Upper lobe of left lung (tissue), 6 donors: ENCODE measurements around the gene ME3. TPM values are rescaled to one million over a fixed set of nuclear protein-coding genes. Genes with fewer than 3 reads are reported as not detected.
A peak's percentile ranks its signal among the peaks of the same experiment; 100 is the strongest.

Source experiments
- ATAC-seq, 2 donors: fragments of 200-7000 bp; cut with Tn5 transposase; one replicate each; pipeline ENCODE4 v1.9.1; 2022; ENCODE audit warnings: mild to moderate bottlenecking in 2 of 2, moderate library complexity in 2 of 2; ENCODE audit not compliant: low FRiP score in 2 of 2
- DNase-seq, 2 donors: peaks; one replicate each; pipeline ENCODE4 v3.0.0-alpha.2; 2019 to 2020
- H3K27ac ChIP-seq, 4 donors: fragments of 200-600 bp; sonication (generic); one replicate each; pipeline ENCODE4 v1.5.1; 2016 to 2019
- H3K27me3 ChIP-seq, 4 donors: fragments of 200-600 bp; sonication (generic); one replicate each; pipeline ENCODE4 v1.5.1; 2017 to 2019
- H3K36me3 ChIP-seq, 4 donors: fragments of 200-600 bp; sonication (generic); one replicate each; pipeline ENCODE4 v1.5.1; 2016 to 2019
- H3K4me1 ChIP-seq, 4 donors: fragments of 200-600 bp; sonication (generic); one replicate each; pipeline ENCODE4 v1.5.1; 2018 to 2019
- H3K4me3 ChIP-seq, 4 donors: fragments of 200-600 bp; sonication (generic); one replicate each; pipeline ENCODE4 v1.5.1; 2017 to 2019; ENCODE audit warnings: mild to moderate bottlenecking in 2 of 4, moderate library complexity in 1 of 4
- H3K9me3 ChIP-seq, 4 donors: fragments of 200-600 bp; sonication (generic); one replicate each; pipeline ENCODE4 v1.5.1; 2018 to 2019
- EP300 ChIP-seq, 4 donors: sonication (generic); formaldehyde crosslinking; IDR thresholded peaks; one replicate each; pipeline ENCODE4 v1.5.1; 2017; ENCODE audit warnings: antibody characterized with exemption in 4 of 4, control low read depth in 2 of 4
- POLR2A ChIP-seq, 4 donors: fragments of 450-650 bp; IDR thresholded peaks; one replicate each; pipeline ENCODE4 v1.5.1; 2016 to 2017; ENCODE audit warnings: antibody characterized with exemption in 4 of 4, mild to moderate bottlenecking in 2 of 4
- POLR2AphosphoS5 ChIP-seq, 2 donors: sonication (generic); formaldehyde crosslinking; IDR thresholded peaks; one replicate each; pipeline ENCODE4 v1.5.1; 2017; ENCODE audit warnings: antibody characterized with exemption in 2 of 2
- WGBS, 2 donors: methylation state at CpG; one replicate each; pipeline ENCODE4 v1.1.5; 2017 to 2018; 5-methylcytosine and 5-hydroxymethylcytosine counted together
- total RNA-seq, 6 donors: library from RNA; depleted of rRNA in 4 of 6; stranded (reverse); fragments of >200 nt in 4 of 6; gene quantifications; one replicate each; pipeline versions ENCODE4 v1.1.0 to v1.2.1, GENCODE V29; 2016 to 2021
- TF ChIP-seq, protein P1 (sequence below), 6 experiments: fragments of 450-650 bp in 4 of 6; fragments of 200-600 bp in 2 of 6; sonication (generic) in 2 of 6; IDR thresholded peaks; one replicate each; pipeline ENCODE4 v1.5.1; 2016 to 2019; ENCODE audit warnings: antibody characterized with exemption in 6 of 6
- donor health status: DM: no; HTN: no; CAD: no; lungs with moderate emphysema.
- donor health status: DM: no; HTN: yes; CAD: no; lungs with severe emphysema.

ME3 gene
- total RNA-seq, 6 donors from 2014 or later, result 19.5 to 56.6 (median 34.7) TPM

GRCh38 chr11:86702220-86702983 lies 30.0 kb upstream of the ME3 start:
- TF ChIP-seq POLR2AphosphoS5 (IDR thresholded peaks at IDR 0.05) (no peak), EP300 (IDR thresholded peaks at IDR 0.05) (no peak), POLR2A (IDR thresholded peaks at IDR 0.05) (no peak)
- TF ChIP-seq, protein P1, sequence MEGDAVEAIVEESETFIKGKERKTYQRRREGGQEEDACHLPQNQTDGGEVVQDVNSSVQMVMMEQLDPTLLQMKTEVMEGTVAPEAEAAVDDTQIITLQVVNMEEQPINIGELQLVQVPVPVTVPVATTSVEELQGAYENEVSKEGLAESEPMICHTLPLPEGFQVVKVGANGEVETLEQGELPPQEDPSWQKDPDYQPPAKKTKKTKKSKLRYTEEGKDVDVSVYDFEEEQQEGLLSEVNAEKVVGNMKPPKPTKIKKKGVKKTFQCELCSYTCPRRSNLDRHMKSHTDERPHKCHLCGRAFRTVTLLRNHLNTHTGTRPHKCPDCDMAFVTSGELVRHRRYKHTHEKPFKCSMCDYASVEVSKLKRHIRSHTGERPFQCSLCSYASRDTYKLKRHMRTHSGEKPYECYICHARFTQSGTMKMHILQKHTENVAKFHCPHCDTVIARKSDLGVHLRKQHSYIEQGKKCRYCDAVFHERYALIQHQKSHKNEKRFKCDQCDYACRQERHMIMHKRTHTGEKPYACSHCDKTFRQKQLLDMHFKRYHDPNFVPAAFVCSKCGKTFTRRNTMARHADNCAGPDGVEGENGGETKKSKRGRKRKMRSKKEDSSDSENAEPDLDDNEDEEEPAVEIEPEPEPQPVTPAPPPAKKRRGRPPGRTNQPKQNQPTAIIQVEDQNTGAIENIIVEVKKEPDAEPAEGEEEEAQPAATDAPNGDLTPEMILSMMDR (IDR thresholded peaks at IDR 0.05), result no peak
- 75 to 83% methylated on average over 4 of the region's 4 CpGs for WGBS, 2 donors
- Histone ChIP-seq H3K4me3 (no peak overlapping the region), H3K27ac (no peak overlapping the region), H3K27me3 (no peaks in the 10 kb centered on the region), H3K4me1 (no peaks in the 10 kb centered on the region), H3K36me3 (no peaks in the 10 kb centered on the region), H3K9me3 (no peaks in the 10 kb centered on the region)
- no peak for DNase-seq
- no peak for ATAC-seq

DNA sequence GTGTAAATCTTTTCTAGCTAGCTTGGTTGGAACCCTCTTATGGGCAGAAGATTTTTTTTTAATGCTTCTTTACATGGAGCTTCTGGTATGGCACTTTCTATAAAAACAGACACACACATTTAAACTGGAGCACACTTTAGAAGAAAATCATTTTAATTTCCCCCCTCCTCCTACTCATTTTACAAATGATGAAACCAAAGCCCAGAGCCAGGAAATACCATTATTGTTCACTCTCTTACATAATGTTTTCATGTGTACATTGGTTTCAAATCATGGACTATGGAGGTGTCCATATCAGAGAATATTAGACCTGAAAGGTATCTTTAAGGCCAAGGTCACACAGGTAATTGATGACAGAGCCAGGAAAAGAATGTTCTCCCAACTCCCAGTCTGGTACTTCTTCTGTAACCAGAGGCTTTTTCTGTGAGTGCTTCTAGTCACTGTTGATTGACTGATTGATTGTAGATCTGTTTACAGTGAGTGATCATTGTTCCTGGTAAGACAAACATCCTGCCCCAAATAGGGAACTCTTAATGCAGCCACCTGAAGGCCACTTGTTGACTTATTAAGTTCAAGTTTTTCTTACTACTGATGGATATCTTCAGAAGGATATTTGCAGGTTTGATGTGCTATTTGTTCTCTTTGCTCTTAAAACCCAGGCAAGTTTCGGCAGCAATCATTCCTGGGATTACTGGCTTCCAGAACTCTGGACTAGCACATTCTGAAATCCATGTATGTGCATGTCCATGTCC lies 26.8 kb upstream of the ME3 start:
- H3K27ac ChIP-seq, result no peak overlapping the region
- no peaks in the 10 kb centered on the region for H3K9me3 ChIP-seq
- H3K4me3 ChIP-seq, result no peak overlapping the region
- WGBS, 2 donors, result 78 to 94% methylated on average over 1 of the region's 1 CpG
- ATAC-seq (no peak), DNase-seq (no peak)
- no peaks in the 10 kb centered on the region for H3K27me3 ChIP-seq
- no peaks in the 10 kb centered on the region for H3K36me3 ChIP-seq
- TF ChIP-seq POLR2A (IDR thresholded peaks at IDR 0.05) (no peak), EP300 (IDR thresholded peaks at IDR 0.05) (no peak), POLR2AphosphoS5 (IDR thresholded peaks at IDR 0.05) (no peak)
- TF ChIP-seq, protein P1 (IDR thresholded peaks at IDR 0.05), result no peak
- peaks cover 0 to 11% (median 7%) of the 10 kb centered on the region in 4 donors for H3K4me1 ChIP-seq

GRCh38 chr11:86698639-86699038 lies 26.2 kb upstream of the ME3 start:
- WGBS, 2 donors, result 84 to 88% methylated on average over 1 of the region's 1 CpG
- H3K27me3 ChIP-seq, result no peaks in the 10 kb centered on the region
- TF ChIP-seq, protein P1 (IDR thresholded peaks at IDR 0.05), result no peak
- no peak for TF ChIP-seq POLR2AphosphoS5 (IDR thresholded peaks at IDR 0.05)
- no peak for TF ChIP-seq POLR2A (IDR thresholded peaks at IDR 0.05)
- no peak for TF ChIP-seq EP300 (IDR thresholded peaks at IDR 0.05)
- no peak overlapping the region for H3K4me3 ChIP-seq
- no peak for DNase-seq
- peaks cover 0 to 11% (median 8%) of the 10 kb centered on the region in 4 donors for H3K4me1 ChIP-seq
- no peak overlapping the region for H3K27ac ChIP-seq
- H3K36me3 ChIP-seq, result no peaks in the 10 kb centered on the region
- H3K9me3 ChIP-seq, result no peaks in the 10 kb centered on the region
- ATAC-seq, result no peak

GRCh38 chr11:86696451-86696850 lies 24.0 kb upstream of the ME3 start:
- Histone ChIP-seq H3K9me3 (no peaks in the 10 kb centered on the region), H3K4me1 (peaks cover 0 to 11% (median 9%) of the 10 kb centered on the region in 4 donors), H3K27me3 (no peaks in the 10 kb centered on the region), H3K4me3 (no peak overlapping the region), H3K27ac (no peak overlapping the region), H3K36me3 (no peaks in the 10 kb centered on the region)
- TF ChIP-seq POLR2A (IDR thresholded peaks at IDR 0.05), result no peak
- 92 to 95% methylated on average over 1 of the region's 1 CpG for WGBS, 2 donors
- no peak for DNase-seq
- no peak for ATAC-seq

DNA sequence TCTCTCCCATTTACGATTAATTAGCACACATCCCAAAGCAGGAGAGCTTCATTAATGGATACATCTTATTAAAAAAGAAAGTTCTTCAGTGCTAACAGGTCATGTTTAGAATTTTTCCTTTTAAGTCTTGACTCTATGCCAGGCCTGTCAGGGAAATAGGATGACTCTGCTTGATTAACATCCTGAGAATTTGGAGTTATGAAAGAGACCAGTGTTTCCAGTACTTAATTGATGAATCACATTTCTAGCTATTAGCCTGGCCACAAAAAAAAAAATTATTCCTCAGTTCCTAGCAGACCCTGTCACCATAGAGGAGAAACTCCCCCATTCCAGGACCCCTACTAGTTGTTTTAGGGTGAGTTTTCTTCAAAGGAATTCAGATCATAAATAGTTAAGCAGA lies 23.6 kb upstream of the ME3 start:
- peak in 1 of 2 donors; percentile 68 for ATAC-seq
- Histone ChIP-seq H3K4me3 (no peak overlapping the region), H3K27ac (no peak overlapping the region), H3K27me3 (no peaks in the 10 kb centered on the region), H3K4me1 (peaks cover 0 to 11% (median 9%) of the 10 kb centered on the region in 4 donors), H3K9me3 (no peaks in the 10 kb centered on the region), H3K36me3 (no peaks in the 10 kb centered on the region)
- 74 to 81% methylated on average over 1 of the region's 1 CpG for WGBS, 2 donors
- no peak for DNase-seq
- TF ChIP-seq EP300 (IDR thresholded peaks at IDR 0.05), result peak in 1 of 4 donors; percentile 42
- TF ChIP-seq POLR2A (IDR thresholded peaks at IDR 0.05), result no peak
- TF ChIP-seq, protein P1 (IDR thresholded peaks at IDR 0.05), result no peak
- TF ChIP-seq POLR2AphosphoS5 (IDR thresholded peaks at IDR 0.05), result peak in 1 of 2 donors; percentile 61
